Uterus (tissue), 2 donors: ENCODE results near the gene FGFR2.

Source experiments
- CTCF ChIP-seq, 4 experiments: fragments of 200-600 bp in 2 of 4; fragments of 450-650 bp in 2 of 4; sonication (generic) in 2 of 4; IDR thresholded peaks; one replicate each; pipeline ENCODE4 v1.5.1; 2016 to 2019; ENCODE audit warnings: antibody characterized with exemption in 4 of 4, mild to moderate bottlenecking in 2 of 4, moderate library complexity in 1 of 4
- POLR2A ChIP-seq, 2 donors: fragments of 450-650 bp; IDR thresholded peaks; one replicate each; pipeline ENCODE4 v1.6.1; 2016; ENCODE audit warnings: antibody characterized with exemption in 2 of 2, mild to moderate bottlenecking in 1 of 2, moderate library complexity in 1 of 2

GRCh38 chr10:121450247-121450646, 148.0 kb downstream of the FGFR2 start:
- TF ChIP-seq CTCF (IDR thresholded peaks at IDR 0.05), result no peak
- no peak for TF ChIP-seq POLR2A (IDR thresholded peaks at IDR 0.05)
